Adipocyte (in vitro differentiated cells): ENCODE measurements around the gene SETD5.
"Not testable (repeated sequence)": the region's sequence is repeated elsewhere in the genome, so short reads cannot be mapped to it uniquely, and the experiment has no call there.

Experiments
- DNase-seq: peaks from one replicate; pipeline ENCODE4 v3.0.0-alpha.2; 2015; ENCODE audit warnings: low read depth
- H3K27me3 ChIP-seq: replicated peaks from 2 replicates; pipeline ENCODE4 v1.7.0; 2013; ENCODE audit warnings: mild to moderate bottlenecking, low read length, moderate library complexity; ENCODE audit not compliant: control insufficient read depth, insufficient read depth
- H3K36me3 ChIP-seq: 2 replicates; pipeline ENCODE4 v1.7.0; 2013; ENCODE audit warnings: low read length, mild to moderate bottlenecking, moderate library complexity; ENCODE audit not compliant: control insufficient read depth, insufficient read depth, severe bottlenecking
- H3K4me1 ChIP-seq: 2 replicates; pipeline ENCODE4 v1.7.0; 2013; ENCODE audit warnings: mild to moderate bottlenecking, low read length, moderate library complexity; ENCODE audit not compliant: control insufficient read depth, insufficient read depth
- H3K4me3 ChIP-seq: 2 replicates; pipeline ENCODE4 v1.7.0; 2013; ENCODE audit warnings: mild to moderate bottlenecking, low read length, moderate library complexity
- H3K9ac ChIP-seq: 2 replicates; pipeline ENCODE4 v1.7.0; 2013; ENCODE audit warnings: mild to moderate bottlenecking, low read length, moderate library complexity
- H3K9me3 ChIP-seq: 2 replicates; pipeline ENCODE4 v1.7.0; 2013; ENCODE audit warnings: mild to moderate bottlenecking, low read length, moderate library complexity; ENCODE audit not compliant: control insufficient read depth

Gene SETD5

DNA sequence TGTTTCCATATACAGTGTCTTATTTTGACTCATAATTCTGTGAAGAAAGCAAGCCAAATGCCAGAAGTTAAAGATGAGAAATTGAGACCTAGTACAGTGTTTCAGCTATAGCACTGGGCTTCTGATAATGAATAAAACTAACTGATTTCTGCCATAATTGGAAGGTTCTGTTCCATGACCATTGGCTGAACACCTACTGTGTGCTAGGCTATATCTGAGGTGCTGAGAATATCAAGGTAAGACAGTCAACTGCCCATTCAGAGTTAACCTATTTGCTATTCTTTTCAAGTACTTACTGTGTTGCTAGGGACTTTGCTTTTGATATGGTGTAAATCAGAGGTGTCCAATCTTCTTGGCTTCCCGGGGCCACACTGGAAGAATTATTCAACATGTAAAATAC is 82.8 kb downstream of the SETD5 start:
- H3K9me3 ChIP-seq, result no peaks in the 10 kb centered on the region
- H3K4me3 ChIP-seq, result no peak overlapping the region
- DNase-seq, result no peak
- no peak overlapping the region for H3K9ac ChIP-seq
- no peaks in the 10 kb centered on the region for H3K4me1 ChIP-seq
- no peaks in the 10 kb centered on the region for H3K27me3 ChIP-seq
- H3K36me3 ChIP-seq, result peaks cover 82% of the 10 kb centered on the region

DNA sequence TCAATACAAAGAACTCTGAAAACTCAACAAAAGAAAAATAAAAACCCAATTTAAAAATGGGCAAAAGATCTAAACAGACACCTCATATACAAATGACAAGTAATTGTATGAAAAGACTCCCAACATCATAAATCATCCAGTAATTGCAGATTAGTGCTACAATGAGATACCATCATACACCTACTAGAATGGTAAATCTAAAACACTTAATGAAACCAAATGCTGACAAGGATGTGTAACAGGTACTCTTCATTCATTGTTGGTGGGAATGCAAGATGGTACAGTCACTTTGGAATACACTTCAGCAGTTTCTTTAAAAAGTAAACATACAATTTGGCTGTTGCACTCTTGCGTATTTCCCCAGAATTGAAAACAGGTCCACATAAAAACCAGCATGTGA is 87.8 kb downstream of the SETD5 start:
- Histone ChIP-seq H3K4me1 (no peaks in the 10 kb centered on the region), H3K36me3 (peaks cover 58% of the 10 kb centered on the region), H3K9ac (no peak overlapping the region), H3K9me3 (no peaks in the 10 kb centered on the region), H3K27me3 (no peaks in the 10 kb centered on the region), H3K4me3 (no peak overlapping the region)
- no peak for DNase-seq

DNA sequence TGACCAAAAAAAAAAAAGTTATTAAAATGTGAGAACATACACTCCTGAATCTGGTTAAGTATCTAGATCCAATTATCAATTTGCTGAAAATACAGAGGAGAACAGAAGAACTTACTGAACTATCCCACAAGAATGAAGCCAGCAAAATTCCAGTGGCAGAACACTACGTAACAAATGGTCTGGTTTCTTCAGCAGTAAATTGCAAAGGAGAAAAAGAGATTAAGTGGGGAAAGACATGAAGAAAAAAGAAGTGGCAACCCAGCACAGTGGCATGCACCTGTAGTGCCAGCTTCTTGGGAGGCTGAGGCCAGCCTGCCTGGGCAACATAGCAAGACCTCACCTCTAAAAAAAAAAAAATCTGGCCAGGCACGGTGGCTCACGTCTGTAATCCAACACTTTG is 94.1 kb downstream of the SETD5 start:
- Histone ChIP-seq H3K36me3 (peaks cover 14% of the 10 kb centered on the region), H3K4me3 (no peak overlapping the region), H3K27me3 (no peaks in the 10 kb centered on the region), H3K9me3 (no peaks in the 10 kb centered on the region), H3K9ac (no peak overlapping the region), H3K4me1 (no peaks in the 10 kb centered on the region)
- DNase-seq, result no peak

DNA sequence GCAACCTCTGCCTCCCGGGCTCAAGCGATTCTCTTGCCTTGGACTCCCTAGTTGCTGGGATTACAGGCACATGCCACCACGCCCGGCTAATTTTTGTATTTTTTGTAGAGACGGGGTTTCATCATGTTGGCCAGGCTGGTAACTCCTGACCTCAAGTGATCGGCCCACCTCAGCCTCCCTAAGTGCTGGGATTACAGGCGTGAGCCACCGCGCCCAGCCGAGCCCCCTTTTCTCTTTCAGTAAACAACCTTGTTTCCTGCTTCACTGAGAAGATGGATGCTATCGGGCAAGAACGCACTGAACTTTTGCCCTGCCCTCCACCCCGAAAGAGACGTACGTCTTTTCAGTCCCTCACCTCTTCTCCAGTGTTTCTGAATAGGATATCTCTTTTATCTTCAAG is 96.6 kb downstream of the SETD5 start:
- H3K9ac ChIP-seq, H3K36me3 ChIP-seq, H3K27me3 ChIP-seq, H3K9me3 ChIP-seq, H3K4me3 ChIP-seq, DNase-seq, H3K4me1 ChIP-seq: not testable (repeated sequence)

DNA sequence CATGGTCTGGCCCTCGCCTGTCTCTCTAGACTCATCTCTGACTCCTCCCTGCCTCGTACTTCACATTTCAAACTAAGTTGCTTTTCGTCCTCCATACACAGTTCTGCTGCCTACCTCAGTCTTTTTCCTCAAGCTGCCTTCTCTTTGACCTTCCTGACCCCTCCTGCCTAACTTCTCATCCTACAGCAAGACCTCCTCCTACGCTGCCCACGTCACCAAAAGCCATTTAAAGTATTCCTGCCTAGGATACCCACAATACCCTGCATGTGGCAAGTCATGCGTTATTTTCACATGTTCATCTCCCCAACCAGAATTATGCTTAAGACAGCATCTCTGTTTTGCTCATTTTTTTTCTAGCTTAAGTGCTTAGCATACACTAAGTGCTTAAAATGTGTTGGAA is 99.5 kb downstream of the SETD5 start:
- DNase-seq, result no peak
- no peak overlapping the region for H3K9ac ChIP-seq
- peaks cover 6% of the 10 kb centered on the region for H3K27me3 ChIP-seq
- H3K4me1 ChIP-seq, result no peaks in the 10 kb centered on the region
- H3K9me3 ChIP-seq, result no peaks in the 10 kb centered on the region
- peaks cover 4% of the 10 kb centered on the region for H3K36me3 ChIP-seq
- H3K4me3 ChIP-seq, result no peak overlapping the region

DNA sequence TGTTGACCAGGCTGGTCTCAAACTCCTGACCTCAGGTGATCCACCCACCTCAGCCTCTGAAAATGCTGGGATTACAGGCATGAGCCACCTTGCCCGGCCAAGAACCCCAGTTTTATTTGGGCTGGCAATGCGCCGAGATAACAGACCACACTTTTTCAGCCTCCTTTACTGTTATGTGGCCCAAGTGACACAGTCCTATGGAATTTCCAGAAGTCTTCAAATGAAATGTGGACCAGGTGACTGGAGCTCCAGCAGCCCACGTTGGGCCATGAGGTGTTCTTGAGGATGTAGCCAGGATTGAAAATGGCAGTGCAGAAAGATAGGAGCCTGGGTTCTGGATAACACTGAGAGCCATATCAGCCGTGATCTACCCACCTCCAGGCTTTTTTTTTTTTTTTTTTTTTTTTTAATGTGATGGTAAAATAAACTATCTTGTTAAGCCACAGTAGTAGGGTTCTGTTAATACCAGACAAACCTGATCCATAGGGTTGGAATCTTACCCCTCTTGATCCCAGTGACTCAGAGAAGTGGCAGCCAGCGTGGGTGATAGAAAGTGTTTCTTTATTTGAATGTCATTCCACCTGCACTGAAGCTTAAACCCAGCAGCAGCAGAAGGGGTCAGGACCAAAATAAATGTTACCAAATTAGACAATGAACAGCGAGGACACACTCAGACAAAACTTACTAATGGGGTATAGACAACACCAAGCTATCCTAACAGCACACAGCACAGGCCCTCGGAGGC is 100.6 kb downstream of the SETD5 start:
- no peak for DNase-seq
- Histone ChIP-seq H3K27me3 (peaks cover 6% of the 10 kb centered on the region), H3K9me3 (no peaks in the 10 kb centered on the region), H3K36me3 (peaks cover 4% of the 10 kb centered on the region), H3K9ac (no peak overlapping the region), H3K4me3 (no peak overlapping the region), H3K4me1 (no peaks in the 10 kb centered on the region)

DNA sequence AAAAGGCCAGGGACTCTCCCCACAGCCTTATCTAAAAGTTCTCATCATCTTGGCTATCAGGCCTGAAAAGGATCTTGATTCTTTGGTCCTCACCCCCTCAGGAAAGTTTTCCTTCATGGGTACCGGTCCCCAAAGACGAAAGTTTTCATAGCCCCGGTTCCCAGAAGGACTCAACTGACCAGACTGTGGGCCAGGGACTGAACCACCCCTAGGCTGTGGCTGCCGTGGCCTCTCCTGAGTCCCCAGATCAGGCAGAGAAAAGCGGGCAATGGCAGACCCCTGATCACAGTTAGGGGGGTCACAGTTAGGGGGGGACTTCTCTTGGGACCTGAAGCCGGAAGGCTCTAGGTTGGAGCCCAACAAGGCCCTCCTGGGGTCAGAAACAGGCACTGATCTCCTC is 101.4 kb downstream of the SETD5 start:
- peaks cover 6% of the 10 kb centered on the region for H3K27me3 ChIP-seq
- H3K9ac ChIP-seq, result no peak overlapping the region
- no peak for DNase-seq
- H3K9me3 ChIP-seq, result no peaks in the 10 kb centered on the region
- H3K4me1 ChIP-seq, result no peaks in the 10 kb centered on the region
- peaks cover 4% of the 10 kb centered on the region for H3K36me3 ChIP-seq
- H3K4me3 ChIP-seq, result no peak overlapping the region

DNA sequence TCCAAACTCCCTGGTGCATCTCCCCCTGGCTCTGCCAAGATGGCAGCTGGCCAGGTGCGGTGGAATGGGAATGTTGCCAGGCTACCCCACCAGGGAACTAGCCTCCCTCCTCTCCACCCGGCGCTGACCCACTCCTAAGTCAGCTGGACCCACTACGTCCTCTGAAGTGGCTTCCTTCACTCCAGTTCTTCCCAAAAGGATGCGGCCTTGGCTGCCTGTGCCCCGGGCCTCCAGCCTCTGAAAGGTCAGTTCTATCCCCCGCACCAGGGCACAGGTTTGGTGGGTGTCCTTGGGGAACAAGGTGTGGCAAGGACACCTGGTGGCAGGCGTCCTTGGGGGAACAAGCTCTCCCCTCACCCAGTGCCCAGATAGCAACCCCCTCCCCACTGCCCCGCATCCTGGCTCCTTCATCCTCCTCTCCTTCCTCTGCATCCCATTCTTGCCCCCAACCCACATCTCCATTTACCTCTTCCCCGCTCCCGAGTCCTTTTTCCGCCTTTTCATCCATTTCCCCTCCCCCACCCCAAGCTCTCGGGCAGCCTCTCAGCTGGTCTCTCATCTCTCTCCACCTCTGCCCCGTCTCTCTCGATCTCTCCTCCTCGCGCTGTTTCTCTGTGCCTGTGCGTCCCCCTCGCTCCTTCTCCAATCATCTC is 102.2 kb downstream of the SETD5 start:
- peaks cover 6% of the 10 kb centered on the region for H3K27me3 ChIP-seq
- no peaks in the 10 kb centered on the region for H3K36me3 ChIP-seq
- DNase-seq, result no peak
- H3K9me3 ChIP-seq, result no peaks in the 10 kb centered on the region
- H3K9ac ChIP-seq, result no peak overlapping the region
- no peak overlapping the region for H3K4me3 ChIP-seq
- no peaks in the 10 kb centered on the region for H3K4me1 ChIP-seq

DNA sequence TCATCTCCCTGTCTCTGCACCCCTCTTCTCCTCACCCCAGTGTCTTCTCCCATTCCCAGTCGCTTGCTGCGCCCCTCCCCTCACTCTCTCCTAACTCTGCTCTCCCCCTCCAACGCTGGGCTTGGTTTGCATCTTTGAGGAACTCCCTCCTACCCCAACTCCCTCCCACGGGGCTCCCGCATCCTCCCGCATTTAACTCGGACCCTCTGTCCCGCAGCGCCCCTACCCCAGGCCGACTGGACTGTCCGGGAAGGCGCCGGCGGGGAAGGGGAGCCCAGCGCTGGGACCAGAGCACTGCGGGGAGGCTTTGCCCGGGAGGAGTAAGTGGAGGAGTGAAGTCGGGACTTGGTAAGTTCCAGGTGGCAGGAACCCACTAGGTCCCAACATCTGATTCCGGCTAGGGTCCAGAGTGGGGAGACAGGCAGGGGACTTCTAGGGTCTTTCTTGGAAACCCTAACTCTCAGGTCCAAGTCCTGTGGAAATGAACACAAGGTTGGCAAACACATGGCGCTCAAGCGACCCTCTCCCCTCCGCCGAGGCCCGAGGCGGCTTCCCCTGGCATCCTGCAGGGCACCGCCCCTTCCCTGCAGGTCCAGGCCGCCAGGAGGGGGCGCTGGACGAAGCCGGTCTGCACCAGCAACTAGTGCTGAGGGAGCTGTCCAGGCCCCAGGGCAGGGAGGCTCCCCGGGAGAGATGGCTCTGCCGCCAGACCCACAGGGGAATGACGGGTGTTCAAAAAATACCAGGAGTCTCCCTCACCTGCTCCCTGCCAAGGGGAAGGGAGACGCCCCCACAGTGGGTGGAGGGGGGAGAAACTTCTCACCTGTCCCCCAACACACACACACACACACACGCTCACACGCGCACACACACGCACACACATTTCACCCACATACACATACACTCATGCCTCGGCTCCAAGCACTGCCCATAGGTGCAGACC is 103.0 kb downstream of the SETD5 start:
- peak overlapping the region; percentile 26 for H3K4me3 ChIP-seq
- DNase-seq, result peak; percentile 70

DNA sequence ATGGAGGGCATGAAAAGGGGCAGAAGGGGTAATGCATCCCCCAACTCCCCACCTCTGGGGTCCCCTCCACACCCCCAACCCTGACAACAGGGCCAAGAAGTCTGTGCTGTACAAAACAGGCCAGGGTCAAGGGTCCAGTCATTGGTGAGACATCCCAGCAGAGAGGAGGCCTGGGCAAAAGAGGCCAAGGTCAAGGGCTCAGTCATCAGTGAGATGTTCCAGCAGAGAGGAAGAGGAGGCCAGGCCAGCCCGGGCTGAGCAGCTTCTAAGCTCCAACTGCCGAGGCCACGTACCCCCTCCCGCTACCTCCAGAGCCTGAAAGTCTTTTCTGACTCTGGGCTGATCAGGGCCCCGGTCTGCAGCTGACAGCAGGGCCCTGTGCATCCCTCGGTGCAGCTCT is 103.8 kb downstream of the SETD5 start:
- no peak overlapping the region for H3K4me3 ChIP-seq
- H3K9me3 ChIP-seq, result no peaks in the 10 kb centered on the region
- no peak overlapping the region for H3K9ac ChIP-seq
- DNase-seq, result no peak
- no peaks in the 10 kb centered on the region for H3K36me3 ChIP-seq
- H3K27me3 ChIP-seq, result peaks cover 6% of the 10 kb centered on the region
- no peaks in the 10 kb centered on the region for H3K4me1 ChIP-seq

More for the DNA sequence above, 103.0 kb downstream of the SETD5 start:
- Histone ChIP-seq H3K9ac (no peak overlapping the region), H3K27me3 (peaks cover 6% of the 10 kb centered on the region), H3K9me3 (no peaks in the 10 kb centered on the region), H3K36me3 (no peaks in the 10 kb centered on the region), H3K4me1 (no peaks in the 10 kb centered on the region)

DNA sequence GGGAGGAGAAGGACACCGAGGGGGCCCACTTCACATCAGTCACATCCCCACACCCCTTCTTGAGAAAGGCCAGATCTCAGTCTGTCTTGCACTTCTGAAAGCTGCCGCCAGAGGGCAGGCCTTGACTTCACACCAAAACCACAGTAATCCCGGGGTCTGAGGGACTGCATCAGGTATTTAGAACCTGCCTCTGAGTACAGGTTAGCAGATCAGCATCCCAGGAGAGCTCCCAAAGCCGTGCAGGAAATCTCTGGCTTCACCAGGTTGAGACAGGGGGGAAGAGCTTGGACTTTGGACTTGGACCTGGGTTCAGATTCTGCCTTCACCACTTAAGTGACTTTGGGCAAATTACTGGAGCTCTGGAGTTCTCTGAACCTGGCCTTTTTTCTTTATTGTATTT is 105.9 kb downstream of the SETD5 start:
- Histone ChIP-seq H3K9ac (no peak overlapping the region), H3K36me3 (no peaks in the 10 kb centered on the region), H3K4me1 (no peaks in the 10 kb centered on the region), H3K4me3 (no peak overlapping the region), H3K27me3 (peaks cover 21% of the 10 kb centered on the region), H3K9me3 (no peaks in the 10 kb centered on the region)
- DNase-seq, result peak; percentile 82
